Measurements from ENCODE around the gene MEMO1.
"Not testable (repeated sequence)": the region's sequence is repeated elsewhere in the genome, so short reads cannot be mapped to it uniquely, and the experiment has no call there.

Gene MEMO1

DNA sequence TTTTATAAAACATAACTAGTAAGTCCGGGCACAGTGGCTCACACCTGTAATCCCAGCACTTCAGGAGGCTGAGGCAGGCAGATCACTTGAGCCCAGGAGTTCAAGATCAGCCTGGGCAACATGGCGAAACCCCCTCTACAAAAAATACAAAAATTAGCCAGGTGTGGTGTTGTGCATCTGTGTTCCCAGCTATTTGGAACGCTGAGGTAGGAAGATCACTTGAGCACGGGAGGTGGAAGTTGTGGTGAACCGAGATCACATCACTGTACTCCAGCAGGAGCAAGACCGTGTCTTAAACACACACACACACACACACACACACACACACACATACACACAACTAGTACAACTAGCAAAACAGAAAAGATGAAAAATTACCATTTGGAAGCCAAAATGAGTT, 103.3 kb downstream of the MEMO1 start:
- DNase-seq (ENCODE audit: low read depth) = not testable (repeated sequence)

DNA sequence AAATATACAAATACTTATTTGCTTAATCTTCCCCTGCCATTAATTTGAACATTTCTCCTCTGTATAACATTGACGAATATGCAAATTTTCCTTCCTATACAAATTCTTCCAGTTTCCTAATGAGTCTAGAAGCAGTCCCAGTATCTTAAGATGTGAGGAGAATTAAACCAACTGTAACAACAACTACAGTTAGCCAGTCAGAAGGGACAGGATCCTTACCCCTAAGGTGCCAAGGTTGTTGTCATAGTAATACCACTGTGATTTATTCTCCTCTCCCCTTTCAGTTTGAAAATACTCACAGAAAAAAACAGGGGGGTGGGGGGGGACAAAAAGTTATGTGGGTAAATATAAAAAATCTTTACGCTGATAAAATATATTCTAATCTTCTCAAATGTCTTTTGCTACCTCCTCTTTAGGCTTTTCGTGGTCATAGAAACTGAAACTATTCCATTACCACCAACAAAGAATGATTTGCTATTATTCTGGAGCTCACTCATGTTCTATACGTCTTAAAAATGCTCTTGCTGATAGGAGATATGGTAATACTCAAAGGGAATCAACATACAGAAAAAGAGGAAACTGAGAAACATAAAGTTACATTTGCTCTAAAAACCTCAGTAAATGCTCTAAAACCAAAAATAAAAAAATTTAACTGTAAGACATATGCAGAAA, 107.6 kb downstream of the MEMO1 start:
- no peak for DNase-seq (ENCODE audit: low read depth)

- no peak for DNase-seq (ENCODE audit: low read depth)
Measured at GRCh38 chr2:31901900-31902299, 108.9 kb downstream of the MEMO1 start.

GRCh38 chr2:31900156-31900555, 110.7 kb downstream of the MEMO1 start:
- DNase-seq (ENCODE audit: low read depth) = not testable (repeated sequence)

DNA sequence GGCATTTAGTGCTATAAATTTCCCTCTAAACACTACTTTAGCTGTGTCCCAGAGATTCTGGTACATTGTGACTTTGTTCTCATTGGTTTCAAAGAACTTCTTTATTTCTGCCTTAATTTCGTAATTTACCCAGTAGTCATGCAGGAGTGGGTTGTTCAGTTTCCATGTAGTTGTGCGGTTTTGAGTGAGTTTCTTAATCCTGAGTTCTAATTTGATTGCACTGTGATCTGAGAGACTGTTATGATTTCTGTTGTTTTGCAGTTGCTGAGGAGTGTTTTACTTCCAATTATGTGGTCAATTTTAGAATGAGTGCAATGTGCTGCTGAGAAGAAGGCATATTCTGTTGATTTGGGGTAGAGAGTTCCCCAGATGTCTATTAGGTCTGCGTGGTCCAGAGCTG, 112.5 kb downstream of the MEMO1 start:
- DNase-seq (ENCODE audit: low read depth) = not testable (repeated sequence)

GRCh38 chr2:31897340-31897739, 113.5 kb downstream of the MEMO1 start:
- not testable (repeated sequence) for DNase-seq (ENCODE audit: low read depth)

GRCh38 chr2:31896293-31896692, 114.5 kb downstream of the MEMO1 start:
- DNase-seq (ENCODE audit: low read depth) = no peak

- DNase-seq (ENCODE audit: low read depth) = no peak
Measured at GRCh38 chr2:31894656-31895055, 116.2 kb downstream of the MEMO1 start.

DNA sequence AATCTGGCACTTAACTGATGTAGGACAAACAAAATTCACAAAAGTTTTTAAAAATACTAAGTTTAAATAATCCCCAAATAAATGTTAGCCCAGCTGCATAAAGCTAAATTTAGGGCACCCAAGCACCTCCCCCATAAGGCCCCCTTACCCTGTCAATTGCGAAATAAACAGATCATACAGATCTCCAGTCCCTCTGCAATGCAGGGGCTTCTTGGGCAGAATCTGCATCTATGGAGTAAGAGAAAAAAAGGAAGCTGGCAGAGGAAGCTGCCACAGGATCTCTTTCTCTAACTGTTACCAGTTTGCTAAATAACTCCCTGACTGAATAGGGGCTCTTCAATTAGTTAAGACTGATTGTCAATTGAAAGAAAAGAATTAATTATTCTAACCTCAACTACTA, 117.7 kb downstream of the MEMO1 start:
- no peak for DNase-seq (ENCODE audit: low read depth)

- no peak for DNase-seq (ENCODE audit: low read depth)
Measured at GRCh38 chr2:31889044-31889443, 121.8 kb downstream of the MEMO1 start.

GRCh38 chr2:31888550-31888949, 122.3 kb downstream of the MEMO1 start:
- no peak for DNase-seq (ENCODE audit: low read depth)

DNA sequence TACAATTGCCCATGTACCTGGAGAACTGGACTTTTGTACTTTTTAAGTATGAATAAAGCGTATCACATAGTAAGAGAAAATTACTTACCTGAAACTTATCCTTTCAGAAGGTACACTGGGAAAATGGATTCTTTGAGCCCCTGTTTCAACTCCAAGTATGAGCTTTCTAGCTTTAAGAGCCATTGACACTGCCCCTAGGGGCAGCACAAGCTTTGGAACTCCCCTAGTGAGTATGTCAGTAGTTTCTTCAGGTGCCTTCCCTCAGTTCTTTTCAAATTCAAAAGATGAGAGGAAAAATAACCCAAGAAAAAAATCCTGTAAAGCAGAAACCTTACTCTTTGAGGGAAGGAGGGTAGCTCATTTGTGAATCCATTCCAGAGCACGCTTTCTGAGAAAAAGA, 124.1 kb downstream of the MEMO1 start:
- DNase-seq (ENCODE audit: low read depth) = no peak

- DNase-seq (ENCODE audit: low read depth) = no peak
Measured at GRCh38 chr2:31877008-31877407, 133.8 kb downstream of the MEMO1 start.

- no peak for DNase-seq (ENCODE audit: low read depth)
Measured at GRCh38 chr2:31874071-31874470, 136.7 kb downstream of the MEMO1 start.

DNA sequence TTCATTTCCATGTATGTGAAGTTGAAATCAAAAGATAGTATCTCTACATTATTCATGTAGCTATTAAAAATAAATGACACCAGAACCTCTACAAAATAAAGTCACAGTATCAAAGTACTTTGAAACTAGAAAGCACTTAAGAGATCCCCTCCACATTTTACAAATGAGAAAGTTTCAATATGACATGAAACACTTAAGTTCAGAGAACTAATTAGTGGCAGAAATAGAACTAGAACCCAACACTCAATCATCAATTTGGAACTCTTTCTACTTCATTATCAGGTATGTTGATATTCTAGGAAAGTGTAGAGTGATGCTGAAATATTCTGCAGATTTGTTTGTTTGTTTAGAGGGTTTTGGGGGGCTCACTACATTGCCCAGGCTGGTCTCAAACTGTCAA, 145.6 kb downstream of the MEMO1 start:
- DNase-seq (ENCODE audit: low read depth) = no peak

- DNase-seq (ENCODE audit: low read depth) = no peak
Measured at GRCh38 chr2:31863867-31864266, 146.9 kb downstream of the MEMO1 start.

DNA sequence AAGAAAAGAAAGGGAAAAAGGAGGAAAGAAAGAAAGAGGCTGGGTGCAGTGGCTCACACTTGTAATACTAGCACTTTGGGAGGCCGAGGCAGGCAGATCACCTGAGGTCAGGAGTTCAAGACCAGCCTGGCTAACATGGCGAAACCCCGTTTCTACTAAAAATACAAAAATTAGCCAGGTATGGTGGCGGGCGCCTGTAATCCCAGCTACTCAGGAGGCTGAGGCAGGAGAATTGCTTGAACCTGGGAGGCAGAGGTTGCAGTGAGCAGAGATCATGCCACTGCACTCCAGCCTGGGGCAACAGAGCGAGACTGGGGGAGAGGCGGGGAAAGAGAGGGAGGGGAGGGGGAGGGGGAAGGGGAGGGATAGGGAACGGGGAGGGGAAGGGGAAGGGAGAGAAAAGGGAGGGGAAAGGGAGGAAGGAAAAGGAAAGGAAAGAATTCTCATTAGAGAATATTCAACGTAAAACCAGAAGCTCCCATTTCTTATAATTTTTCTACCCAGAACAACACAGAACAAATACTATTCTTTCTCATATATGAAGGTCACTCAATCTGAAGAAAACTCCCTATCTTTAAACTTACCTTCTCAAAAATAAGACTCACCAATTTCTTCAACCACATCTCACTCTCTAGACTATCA, 147.7 kb downstream of the MEMO1 start:
- DNase-seq (ENCODE audit: low read depth) = not testable (repeated sequence)

DNA sequence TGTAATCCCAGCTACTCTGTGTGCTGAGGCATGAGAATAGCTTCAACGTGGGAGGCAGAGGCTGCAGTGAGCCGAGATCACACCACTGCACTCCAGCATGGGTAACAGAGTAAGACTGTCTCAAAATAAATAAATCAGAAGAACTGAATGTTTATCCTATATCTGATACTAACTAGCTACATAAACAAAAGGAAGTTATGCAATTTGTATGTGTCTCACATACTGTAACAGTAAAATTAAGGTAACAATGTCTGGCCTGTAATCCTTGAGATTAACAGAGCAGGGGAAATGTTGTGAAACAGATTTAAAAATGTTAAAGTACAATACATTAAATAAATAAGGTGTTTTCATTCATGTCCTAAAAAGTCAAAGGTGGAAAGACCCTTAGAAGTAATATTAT, 150.8 kb downstream of the MEMO1 start:
- DNase-seq (ENCODE audit: low read depth) = no peak

GRCh38 chr2:31853521-31853920, 157.3 kb downstream of the MEMO1 start:
- DNase-seq (ENCODE audit: low read depth) = no peak

- DNase-seq (ENCODE audit: low read depth) = not testable (repeated sequence)
Measured at GRCh38 chr2:31842150-31842549, 168.7 kb downstream of the MEMO1 start.

GRCh38 chr2:31835450-31835849, 175.4 kb downstream of the MEMO1 start:
- no peak for DNase-seq (ENCODE audit: low read depth)

- DNase-seq (ENCODE audit: low read depth) = no peak
Measured at GRCh38 chr2:31832363-31832762, 178.4 kb downstream of the MEMO1 start.

GRCh38 chr2:31831585-31831984, 179.2 kb downstream of the MEMO1 start:
- DNase-seq (ENCODE audit: low read depth) = no peak

DNA sequence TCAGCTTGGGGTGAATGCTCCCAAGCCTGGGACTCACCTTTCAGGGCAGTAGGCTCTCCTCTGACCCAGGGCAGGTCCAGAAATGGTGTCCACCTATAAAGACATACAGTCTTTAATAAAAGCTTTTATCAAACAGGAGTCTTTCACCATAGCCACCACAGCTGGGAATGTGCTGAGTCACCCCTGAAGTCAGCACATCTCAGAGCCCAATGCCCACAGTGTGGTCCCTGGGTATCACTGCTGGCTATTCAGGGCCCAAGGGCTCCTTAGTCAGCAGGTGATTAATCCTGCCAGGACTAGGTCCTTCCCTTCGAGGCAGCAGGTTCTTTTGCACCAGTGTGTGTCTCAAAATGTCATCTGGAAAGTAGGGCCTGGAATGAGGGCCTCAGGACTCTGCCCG, 181.9 kb downstream of the MEMO1 start:
- no peak for DNase-seq (ENCODE audit: low read depth)

Measured in activated T-cell treated with anti-CD3 and anti-CD28 coated beads for 24 hours (primary cell).